Measurements from ENCODE around the gene NEK7.

The NEK7 gene

GRCh38 chr1:198255784-198256183, 99.0 kb downstream of the NEK7 start:
- DNase-seq: no peak

GRCh38 chr1:198258491-198258890, 101.7 kb downstream of the NEK7 start:
- DNase-seq: no peak

DNA sequence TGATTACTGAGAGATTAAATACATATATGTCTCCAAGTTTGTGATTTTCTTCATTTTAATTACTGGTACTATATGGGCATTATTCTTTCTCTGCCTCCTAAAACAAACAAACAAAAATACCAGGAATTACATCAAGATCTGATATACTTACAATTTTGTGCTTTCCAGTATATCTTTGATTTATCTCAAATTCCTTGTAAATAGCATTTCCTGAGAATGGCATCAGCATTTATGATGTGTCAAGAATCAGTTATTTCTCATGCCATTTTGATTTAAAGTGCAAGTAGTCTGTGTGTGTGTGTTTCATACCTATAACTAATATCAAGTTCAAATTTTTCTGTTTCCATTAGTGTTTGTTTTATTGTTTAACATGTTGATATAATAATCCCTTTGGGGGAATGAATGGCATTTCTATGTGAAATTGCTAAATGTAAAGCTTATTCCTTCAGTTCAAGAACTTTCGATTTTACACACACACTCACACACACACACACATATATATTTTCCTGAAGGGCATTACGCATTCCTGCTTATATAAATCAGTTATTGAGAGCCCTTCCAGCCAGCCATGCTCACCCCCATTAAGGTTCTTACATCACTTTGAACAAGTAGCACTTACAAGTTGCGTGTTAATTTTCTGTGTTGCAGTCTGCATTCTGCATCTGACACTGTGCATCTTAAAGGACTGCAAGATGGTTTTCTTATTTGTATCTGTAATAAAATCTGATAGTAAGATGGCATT, 102.7 kb downstream of the NEK7 start:
- DNase-seq: no peak

DNA sequence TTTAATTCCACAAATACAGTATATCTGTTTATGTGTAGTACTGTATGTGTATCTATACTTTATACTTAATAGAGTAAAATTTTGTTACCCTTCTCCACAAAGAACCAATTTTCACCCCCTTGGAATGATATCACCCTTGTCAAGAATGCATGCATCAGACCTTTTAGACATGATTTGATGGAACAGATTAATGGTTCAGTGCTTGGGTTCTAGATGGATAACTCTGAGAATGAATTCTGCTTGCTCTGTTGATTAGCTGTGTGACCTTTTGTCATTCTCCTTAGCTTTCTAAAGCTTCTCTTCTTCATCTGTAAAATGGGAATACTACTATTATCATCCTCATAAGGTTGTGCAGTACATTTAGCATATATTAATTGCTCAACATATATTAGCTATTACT, 105.1 kb downstream of the NEK7 start:
- DNase-seq: no peak

GRCh38 chr1:198263186-198263585, 106.4 kb downstream of the NEK7 start:
- no peak for DNase-seq

DNA sequence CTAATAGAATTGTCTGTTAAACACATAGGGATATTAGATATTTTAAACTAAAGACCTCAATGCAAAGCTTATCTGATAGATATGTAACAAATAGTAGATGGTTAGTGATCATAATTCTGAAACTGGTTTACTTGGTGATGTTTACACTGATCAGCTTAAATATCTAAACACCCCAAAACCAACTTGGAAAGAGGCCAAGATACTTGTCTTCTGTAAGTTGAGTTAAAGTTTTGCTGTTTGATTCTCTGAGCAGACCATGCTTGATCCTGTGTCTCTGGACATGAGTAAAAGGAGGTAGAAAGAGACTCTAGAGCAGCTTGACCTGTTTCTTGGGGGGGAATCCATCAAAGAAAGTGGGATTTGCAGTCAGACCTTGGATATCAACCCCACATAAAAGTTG, 107.5 kb downstream of the NEK7 start:
- DNase-seq: no peak

GRCh38 chr1:198265073-198265661, 108.4 kb downstream of the NEK7 start:
- no peak for DNase-seq

DNA sequence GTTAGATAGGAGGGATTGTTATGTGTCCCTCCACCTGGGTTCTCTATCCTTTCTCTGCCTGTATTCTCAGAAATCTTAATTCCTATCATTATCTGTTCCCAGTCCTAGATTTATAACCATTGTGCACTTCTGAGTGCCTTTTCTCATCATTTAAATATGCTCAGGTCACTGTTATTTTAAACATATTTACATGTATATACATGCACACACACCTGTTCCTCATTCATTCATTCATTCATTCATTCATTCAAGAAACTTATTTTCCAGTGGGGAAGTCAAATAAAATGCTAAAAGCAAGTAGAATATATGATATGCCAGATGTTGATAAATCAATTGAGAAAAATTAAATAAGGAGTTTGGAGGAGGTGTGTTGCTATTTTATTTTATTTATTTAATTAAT, 110.3 kb downstream of the NEK7 start:
- DNase-seq: no peak

- no peak for DNase-seq
Observed at GRCh38 chr1:198267921-198268320, 111.1 kb downstream of the NEK7 start.

- no peak for DNase-seq
Observed at GRCh38 chr1:198268784-198269645, 112.2 kb downstream of the NEK7 start.

DNA sequence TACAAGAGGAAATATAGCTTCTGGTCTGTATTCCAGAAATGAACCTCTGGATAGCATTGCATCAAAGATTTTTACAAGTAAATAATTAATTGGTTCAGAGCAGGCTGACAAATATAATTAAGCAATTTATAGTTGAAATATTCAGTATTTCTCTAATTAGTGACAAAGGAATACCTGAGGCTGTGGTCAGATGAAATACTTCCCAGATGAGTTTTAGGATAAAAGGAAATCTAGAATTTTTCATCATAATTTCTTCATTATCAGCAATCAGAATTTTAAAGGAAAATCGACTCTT, 112.8 kb downstream of the NEK7 start:
- DNase-seq: no peak

DNA sequence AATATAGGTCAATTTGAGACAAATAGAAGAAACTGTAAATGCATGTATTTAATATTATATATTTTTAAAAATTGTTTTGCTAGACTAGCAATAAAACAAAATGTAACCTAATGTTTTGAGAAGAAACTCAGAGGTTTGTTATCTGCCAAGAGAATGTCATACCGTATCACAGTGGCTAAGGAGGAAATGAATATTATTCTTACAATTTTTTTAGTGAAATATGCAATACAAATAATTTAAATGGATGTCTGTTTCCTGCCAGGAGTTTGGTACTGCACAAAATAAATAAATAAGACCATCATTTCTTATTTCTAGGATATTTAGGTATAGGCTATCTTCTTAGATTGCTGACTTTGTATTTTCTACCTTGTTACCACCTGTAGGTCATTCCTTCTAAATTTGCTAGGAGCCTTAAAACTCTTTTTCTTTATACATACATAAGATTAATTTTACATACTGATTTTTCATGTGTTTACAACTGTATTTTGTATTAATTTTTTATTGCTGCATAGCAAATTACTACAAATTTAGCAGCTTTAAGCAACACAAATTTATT, 113.6 kb downstream of the NEK7 start:
- DNase-seq: no peak

- no peak for DNase-seq
Observed at GRCh38 chr1:198271467-198271866, 114.7 kb downstream of the NEK7 start.

DNA sequence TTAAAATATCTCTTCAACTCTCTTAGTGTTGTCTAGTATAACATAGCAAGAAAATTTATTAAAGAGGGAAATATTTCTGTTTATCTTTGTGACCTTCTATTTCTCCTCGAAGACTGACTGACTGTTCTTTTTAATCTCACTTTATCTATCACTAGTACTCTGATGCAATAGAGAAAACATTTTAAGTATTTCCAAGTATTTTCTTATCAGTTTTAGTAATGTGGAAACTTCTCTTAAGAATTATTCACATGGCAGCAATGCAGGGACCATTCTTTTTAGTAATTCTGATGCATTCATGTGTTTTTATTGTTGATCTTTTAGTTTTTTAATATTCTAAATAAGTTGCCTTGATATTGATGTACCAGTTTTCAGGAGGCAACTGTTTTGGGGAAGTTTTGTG, 115.7 kb downstream of the NEK7 start:
- DNase-seq: no peak

DNA sequence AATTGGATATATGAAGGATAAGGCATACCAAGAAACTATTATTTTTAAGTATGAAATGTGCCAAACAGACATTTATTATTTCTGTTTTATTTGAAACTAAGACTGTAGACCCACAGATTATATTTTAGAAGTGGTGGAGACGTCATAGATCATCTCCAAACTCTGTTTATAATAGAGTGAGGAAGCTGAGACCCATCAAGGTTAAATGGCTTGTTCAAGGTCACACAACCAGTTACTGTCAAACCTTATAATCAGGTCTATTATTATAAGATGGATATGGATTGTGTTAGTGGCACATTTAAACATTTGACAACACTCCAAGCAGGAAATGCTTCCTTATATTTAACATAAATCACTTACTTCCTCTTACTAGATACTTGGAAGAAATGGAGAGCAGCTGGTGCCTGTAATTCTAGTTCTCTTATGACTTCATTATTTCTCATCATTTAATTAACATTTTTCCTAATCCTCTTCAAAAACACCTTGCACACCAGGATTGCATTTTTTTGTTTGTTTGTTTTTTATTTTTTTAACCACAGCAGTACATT, 117.0 kb downstream of the NEK7 start:
- no peak for DNase-seq

GRCh38 chr1:198275597-198275996, 118.8 kb downstream of the NEK7 start:
- DNase-seq: no peak

DNA sequence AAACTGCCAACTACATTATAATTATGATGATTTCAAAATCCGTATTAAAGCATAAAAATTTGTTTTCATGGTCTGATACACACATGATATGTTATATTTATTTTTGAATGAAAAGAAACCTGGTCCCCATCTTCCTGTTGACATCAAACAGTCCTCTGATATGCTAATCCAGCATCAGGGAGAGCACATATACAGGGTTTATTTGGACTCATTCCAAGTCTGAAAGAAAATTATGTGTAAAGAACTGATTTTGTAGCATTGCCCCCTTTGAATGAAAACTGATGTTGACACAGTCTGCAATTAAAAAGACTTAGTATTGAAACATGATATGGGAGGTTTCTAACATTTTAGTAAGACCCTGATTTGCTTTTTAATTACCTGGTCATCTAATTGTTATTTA, 119.4 kb downstream of the NEK7 start:
- no peak for DNase-seq

GRCh38 chr1:198278943-198279342, 122.1 kb downstream of the NEK7 start:
- no peak for DNase-seq

DNA sequence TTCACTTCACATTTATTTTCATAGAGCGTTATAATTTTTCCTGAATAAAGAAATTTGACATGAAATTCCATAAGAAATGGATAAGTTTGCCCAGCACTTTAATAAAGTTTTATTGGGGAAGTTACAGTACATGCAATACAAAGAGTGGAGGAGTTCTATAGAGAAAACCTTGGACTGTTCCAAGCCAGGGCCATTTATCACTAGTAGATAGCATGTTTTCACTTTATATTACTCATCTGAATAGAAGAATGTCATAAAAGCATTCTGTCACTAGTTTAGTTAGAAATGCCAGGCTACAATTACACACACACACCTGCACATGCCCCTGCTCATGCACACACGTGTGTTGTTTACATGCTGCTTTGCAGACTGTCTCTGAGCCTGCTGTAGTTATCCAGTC, 123.3 kb downstream of the NEK7 start:
- no peak for DNase-seq

GRCh38 chr1:198281911-198282310, 125.1 kb downstream of the NEK7 start:
- DNase-seq: no peak

GRCh38 chr1:198283222-198283621, 126.4 kb downstream of the NEK7 start:
- DNase-seq: no peak

DNA sequence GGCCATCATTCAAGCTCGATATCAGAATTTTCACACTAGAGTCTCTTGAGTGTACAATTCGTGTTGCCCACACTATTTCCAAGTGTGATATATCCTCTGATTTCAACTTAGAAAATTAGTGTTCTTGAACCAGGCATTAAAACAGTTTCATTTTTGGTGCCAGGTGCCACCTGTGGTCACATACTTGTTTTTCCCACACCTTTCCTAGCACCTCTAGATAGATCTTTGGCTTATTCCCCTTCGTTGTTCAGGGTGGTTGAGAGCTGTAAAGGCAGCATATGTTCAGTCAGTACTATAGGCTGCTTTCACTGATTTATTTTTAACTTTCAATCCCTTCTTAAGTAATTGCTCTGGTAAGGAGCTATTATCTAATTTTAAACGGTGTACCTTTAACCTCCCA, 131.1 kb downstream of the NEK7 start:
- no peak for DNase-seq

All from hypothalamus (tissue), 51 donors.